GM10847 (cell line): ENCODE results near the gene GSN.

Source experiments
- POLR2A ChIP-seq: IDR thresholded peaks from 2 replicates; pipeline ENCODE4 v1.6.1; 2011; ENCODE audit not compliant: insufficient read length; ENCODE audit errors: extremely low read depth

GSN gene

GRCh38 chr9:121277026-121277425 lies 9.1 kb downstream of the GSN start:
- TF ChIP-seq POLR2A, result no peak

- TF ChIP-seq POLR2A, result no peak
These were observed 9.7 kb downstream of the GSN start for GRCh38 chr9:121277518-121278295.

DNA sequence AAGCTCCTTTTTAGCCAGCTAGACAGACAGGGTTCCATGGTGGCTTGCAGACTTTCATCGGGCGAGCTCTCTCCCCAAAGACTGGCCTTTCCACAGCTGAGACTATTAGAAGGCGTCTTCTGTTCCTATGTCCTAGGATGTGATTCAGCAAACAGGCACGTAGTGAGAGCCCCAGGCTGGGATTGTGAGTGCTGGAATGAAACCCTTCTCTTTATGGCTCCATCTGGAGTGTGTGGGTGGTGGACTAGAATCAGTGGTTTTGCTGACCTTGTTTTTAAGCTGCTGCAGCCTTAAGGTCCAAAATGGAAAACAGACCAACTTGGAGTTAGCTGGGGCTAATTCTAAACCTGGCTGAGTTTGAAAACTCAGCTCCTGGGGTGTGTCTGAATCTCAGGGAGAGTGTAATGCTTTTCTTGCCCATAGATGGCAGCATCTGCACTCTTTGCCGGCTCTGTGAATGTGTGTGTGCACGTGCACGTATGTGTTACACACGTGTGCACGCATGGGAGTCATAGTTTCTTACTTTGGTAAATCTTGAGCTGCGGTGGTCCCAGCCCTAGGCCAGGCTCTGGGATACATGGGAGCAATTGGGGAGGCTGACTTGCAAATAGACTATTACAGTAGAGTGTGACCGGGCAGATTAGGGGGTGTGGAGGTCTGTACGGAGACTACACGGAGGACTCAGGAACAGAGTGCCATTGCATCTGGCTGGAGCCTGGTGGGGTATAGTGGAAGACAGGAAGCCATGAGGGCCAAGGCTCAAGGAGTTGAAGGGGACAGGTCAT lies 10.7 kb downstream of the GSN start:
- no peak for TF ChIP-seq POLR2A

DNA sequence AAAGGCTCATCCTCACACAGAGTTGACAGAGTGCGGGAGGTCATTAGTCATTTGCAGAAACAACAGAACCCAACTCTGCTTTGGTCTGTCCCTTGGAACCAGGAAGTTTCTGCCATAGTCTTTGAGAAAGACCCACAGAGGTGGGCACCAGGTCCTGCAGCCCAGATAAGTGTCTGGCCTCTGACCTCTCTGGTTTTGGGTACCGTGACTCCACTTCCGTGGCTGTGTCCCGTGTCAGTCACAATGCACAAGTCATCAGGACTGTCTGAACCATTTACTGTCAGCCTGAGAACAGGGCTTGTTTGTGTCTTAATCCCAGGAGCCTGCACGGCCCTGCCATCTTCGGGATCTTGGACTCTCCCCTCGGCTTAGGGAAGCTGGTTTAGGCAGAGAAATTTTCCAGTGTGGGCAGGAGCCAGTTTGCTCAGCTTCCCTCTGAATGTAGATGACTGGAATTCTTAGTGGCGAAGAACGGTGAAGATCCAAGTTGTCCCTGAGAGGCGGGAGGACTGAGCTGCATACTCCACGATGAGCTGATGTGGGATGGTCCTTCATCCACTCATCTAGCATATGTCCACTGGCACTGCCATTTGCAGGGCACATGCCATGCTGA lies 11.9 kb downstream of the GSN start:
- no peak for TF ChIP-seq POLR2A

DNA sequence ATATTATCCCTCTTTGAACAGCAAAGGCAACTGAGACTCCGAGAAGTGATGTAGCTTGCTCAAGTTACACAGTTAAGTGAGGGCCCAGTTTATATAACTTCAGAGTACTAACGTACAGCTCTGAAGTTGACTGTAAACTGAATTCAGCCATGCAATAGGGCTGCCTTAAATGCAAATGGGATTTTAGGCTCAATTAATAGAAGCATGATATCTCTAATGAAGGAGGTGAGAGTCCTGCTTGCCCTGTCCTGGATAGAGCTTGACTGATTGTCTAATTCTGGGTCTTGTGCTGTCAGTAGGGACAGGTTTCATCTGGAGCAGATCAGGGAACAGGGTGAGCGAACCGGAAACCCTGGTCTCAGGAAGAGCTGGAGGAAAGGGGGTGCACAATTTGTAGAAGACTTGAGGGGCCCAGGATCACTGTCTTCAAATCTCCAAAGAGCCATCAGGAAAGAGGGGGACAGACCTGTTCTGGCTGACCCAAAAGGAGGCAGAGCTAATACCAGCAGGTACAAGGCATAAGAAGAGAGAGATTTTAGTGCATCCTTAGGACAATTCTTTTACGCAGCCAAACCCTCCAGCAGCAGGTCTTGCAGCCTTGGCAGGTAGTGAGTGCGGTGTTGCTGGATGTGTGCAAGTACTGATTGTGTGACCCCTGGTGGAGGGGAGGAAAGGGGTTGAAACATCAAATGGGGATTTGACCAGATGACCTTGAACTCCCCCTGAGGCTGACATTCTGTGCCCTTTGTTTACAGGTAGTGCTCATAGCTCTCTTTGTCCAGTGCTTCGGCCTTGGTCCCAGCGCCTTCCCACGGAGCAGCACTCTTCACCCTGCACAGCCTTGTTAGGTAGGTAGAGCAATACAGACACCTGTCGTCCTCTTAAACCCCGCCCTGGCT lies 13.0 kb downstream of the GSN start:
- no peak for TF ChIP-seq POLR2A

DNA sequence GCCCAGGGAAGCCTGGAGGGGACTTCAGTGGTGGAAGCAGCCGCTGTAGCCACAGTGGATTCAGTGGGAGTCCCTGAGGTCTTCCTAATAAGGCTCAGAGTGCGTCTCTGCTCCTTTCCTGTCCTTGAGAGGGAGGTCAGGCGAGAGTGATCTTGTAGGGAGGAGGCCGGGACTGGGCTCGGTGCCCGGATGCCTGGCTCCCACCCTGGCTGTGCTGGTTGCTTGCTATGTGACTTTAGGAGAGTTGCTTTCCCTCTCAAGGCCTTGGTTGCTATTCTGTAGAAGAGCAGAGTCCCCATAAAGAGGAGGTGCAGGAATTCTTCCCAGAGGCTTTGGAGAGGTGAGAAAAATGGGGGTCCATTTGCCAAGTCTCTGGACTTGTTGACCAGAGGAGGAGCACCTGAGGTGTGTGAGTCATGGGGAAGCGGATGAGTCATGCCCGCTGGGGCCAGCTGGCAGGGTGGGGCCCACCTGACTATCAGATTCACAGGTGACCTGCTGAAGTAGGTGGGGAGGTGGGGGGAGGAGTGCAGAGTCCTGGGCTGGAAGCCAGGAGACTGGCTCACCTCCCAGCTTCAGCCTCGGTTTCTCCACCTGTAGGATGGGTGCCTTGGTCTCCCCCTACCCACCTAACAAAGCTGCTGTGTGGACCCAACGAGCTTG lies 13.8 kb downstream of the GSN start:
- no peak for TF ChIP-seq POLR2A

- TF ChIP-seq POLR2A, result no peak
These were observed 14.5 kb downstream of the GSN start for GRCh38 chr9:121282277-121283079.

DNA sequence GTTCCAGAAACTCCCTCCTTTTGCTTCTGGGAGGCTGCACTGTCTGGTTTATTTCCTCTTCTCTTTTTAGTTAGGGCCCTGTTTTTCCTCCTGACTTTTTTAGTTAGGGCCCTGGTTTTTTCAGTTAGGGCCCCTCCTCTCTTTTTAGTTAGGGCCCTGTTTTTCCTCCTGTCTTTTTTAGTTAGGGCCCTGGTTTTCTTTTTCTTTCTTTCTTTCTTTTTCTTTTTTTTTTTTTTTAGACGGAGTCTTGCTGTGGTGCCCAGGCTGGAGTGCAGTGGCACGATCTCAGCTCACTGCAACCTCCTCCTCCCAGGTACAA lies 15.1 kb downstream of the GSN start:
- no peak for TF ChIP-seq POLR2A

- TF ChIP-seq POLR2A, result no peak
These were observed 16.1 kb downstream of the GSN start for GRCh38 chr9:121283856-121284732.

GRCh38 chr9:121284733-121285451 lies 16.9 kb downstream of the GSN start:
- no peak for TF ChIP-seq POLR2A

DNA sequence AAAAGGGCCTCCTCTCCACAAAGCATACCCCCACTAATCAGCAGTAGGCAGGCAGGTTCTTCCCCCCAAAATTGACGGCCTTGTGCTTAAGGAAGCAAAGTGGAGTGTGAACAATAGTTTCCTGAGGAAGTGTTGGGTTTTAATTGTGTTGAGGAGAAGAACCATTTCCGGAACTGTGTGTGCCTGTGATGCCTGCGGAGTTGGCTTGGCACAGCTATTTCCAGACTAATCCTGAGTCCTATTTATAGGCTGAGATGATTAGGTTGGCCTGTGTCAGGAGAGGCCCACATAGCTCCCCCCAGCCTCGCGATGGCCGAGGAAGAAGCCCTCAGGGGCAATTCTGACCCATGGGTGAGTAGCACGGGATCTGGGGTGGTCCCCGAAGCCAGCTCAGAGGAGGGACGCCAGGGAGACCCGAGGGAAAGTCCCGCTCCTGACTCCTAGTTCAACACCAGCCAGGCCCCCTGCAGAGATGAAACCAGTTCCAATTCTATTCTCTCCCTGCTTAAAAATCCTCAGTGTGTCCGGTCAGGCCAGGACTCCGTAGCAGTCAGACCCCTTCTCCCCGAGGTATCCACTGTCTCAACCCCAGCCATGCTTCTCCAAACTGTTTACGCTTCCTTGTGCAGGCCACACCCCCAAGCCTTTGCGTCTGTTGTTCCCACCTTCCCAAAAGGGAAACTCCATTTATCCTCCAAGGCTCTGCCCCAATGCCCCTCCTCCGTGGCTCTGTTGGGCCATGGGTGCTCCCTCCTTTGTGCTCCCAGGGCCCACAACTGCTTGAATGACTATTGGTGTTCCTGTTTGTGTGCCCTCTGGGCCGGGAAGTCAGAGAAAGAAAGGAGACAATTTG lies 18.1 kb downstream of the GSN start:
- TF ChIP-seq POLR2A, result no peak

DNA sequence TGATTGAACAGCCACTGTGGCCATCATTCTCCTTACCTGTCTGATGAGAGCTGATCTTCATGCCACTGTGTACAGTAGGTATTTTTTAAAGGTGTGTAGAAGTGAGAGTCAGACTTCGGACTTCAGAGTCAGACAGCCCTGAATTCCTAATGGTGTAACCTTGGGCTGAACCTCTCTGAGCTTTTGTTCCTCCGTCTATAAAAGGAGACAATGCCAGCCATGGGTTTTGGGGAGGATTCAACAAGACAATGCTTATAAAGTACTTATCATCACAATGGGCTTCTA lies 18.7 kb downstream of the GSN start:
- no peak for TF ChIP-seq POLR2A
